ENCODE results near the gene PRND.
"Not testable (repeated sequence)": the region's sequence is repeated elsewhere in the genome, so short reads cannot be mapped to it uniquely, and the experiment has no call there.

Gene PRND

GRCh38 chr20:4769328-4769727, 47.6 kb downstream of the PRND start:
- Histone ChIP-seq H3K27ac (ENCODE audit: low read depth, low read length) (no peak overlapping the region), H3K4me1 (ENCODE audit: insufficient read depth, low read length) (no peaks in the 10 kb centered on the region), H3K9ac (ENCODE audit: low read depth, low read length) (no peak overlapping the region), H3K27me3 (ENCODE audit: insufficient read depth, low read length) (no peaks in the 10 kb centered on the region), H3K9me3 (ENCODE audit: insufficient read depth, low read depth, low read length) (peaks cover 16% of the 10 kb centered on the region), H3K4me3 (ENCODE audit: low read length) (no peak overlapping the region), H3K36me3 (ENCODE audit: insufficient read depth, low read length) (no peaks in the 10 kb centered on the region)
- WGBS = 88% methylated on average over 2 of the region's 2 CpGs

GRCh38 chr20:4770026-4770425, 48.3 kb downstream of the PRND start:
- Histone ChIP-seq H3K4me3 (ENCODE audit: low read length) (no peak overlapping the region), H3K4me1 (ENCODE audit: insufficient read depth, low read length) (no peaks in the 10 kb centered on the region), H3K27ac (ENCODE audit: low read depth, low read length) (no peak overlapping the region), H3K9me3 (ENCODE audit: insufficient read depth, low read depth, low read length) (peaks cover 16% of the 10 kb centered on the region), H3K9ac (ENCODE audit: low read depth, low read length) (no peak overlapping the region), H3K36me3 (ENCODE audit: insufficient read depth, low read length) (no peaks in the 10 kb centered on the region), H3K27me3 (ENCODE audit: insufficient read depth, low read length) (no peaks in the 10 kb centered on the region)
- 86% methylated on average over 1 of the region's 1 CpG for WGBS

- H3K36me3 ChIP-seq (ENCODE audit: insufficient read depth, low read length) = no peaks in the 10 kb centered on the region
- peaks cover 16% of the 10 kb centered on the region for H3K9me3 ChIP-seq (ENCODE audit: insufficient read depth, low read depth, low read length)
- H3K9ac ChIP-seq (ENCODE audit: low read depth, low read length) = no peak overlapping the region
- no peak overlapping the region for H3K27ac ChIP-seq (ENCODE audit: low read depth, low read length)
- H3K4me1 ChIP-seq (ENCODE audit: insufficient read depth, low read length) = no peaks in the 10 kb centered on the region
- H3K4me3 ChIP-seq (ENCODE audit: low read length) = no peak overlapping the region
- 88% methylated on average over 4 of the region's 5 CpGs for WGBS
- H3K27me3 ChIP-seq (ENCODE audit: insufficient read depth, low read length) = no peaks in the 10 kb centered on the region
Observed at GRCh38 chr20:4771004-4771403, 49.3 kb downstream of the PRND start.

- Histone ChIP-seq H3K9ac (ENCODE audit: low read depth, low read length) (no peak overlapping the region), H3K27me3 (ENCODE audit: insufficient read depth, low read length) (no peaks in the 10 kb centered on the region), H3K4me1 (ENCODE audit: insufficient read depth, low read length) (no peaks in the 10 kb centered on the region), H3K27ac (ENCODE audit: low read depth, low read length) (no peak overlapping the region), H3K36me3 (ENCODE audit: insufficient read depth, low read length) (no peaks in the 10 kb centered on the region), H3K9me3 (ENCODE audit: insufficient read depth, low read depth, low read length) (peaks cover 16% of the 10 kb centered on the region), H3K4me3 (ENCODE audit: low read length) (no peak overlapping the region)
- WGBS = 95% methylated on average over 3 of the region's 3 CpGs
Observed at GRCh38 chr20:4772132-4772531, 50.4 kb downstream of the PRND start.

- WGBS = 92% methylated on average over 5 of the region's 5 CpGs
- H3K27ac ChIP-seq (ENCODE audit: low read depth, low read length); H3K27me3 ChIP-seq (ENCODE audit: insufficient read depth, low read length); H3K36me3 ChIP-seq (ENCODE audit: insufficient read depth, low read length); H3K4me3 ChIP-seq (ENCODE audit: low read length); H3K4me1 ChIP-seq (ENCODE audit: insufficient read depth, low read length); H3K9ac ChIP-seq (ENCODE audit: low read depth, low read length): not testable (repeated sequence)
- H3K9me3 ChIP-seq (ENCODE audit: insufficient read depth, low read depth, low read length) = peaks cover 16% of the 10 kb centered on the region
Observed at GRCh38 chr20:4773014-4773413, 51.3 kb downstream of the PRND start.

GRCh38 chr20:4773736-4774135, 52.0 kb downstream of the PRND start:
- Histone ChIP-seq H3K4me1 (ENCODE audit: insufficient read depth, low read length) (no peaks in the 10 kb centered on the region), H3K9ac (ENCODE audit: low read depth, low read length) (no peak overlapping the region), H3K27me3 (ENCODE audit: insufficient read depth, low read length) (no peaks in the 10 kb centered on the region), H3K36me3 (ENCODE audit: insufficient read depth, low read length) (no peaks in the 10 kb centered on the region), H3K9me3 (ENCODE audit: insufficient read depth, low read depth, low read length) (peaks cover 16% of the 10 kb centered on the region), H3K4me3 (ENCODE audit: low read length) (no peak overlapping the region), H3K27ac (ENCODE audit: low read depth, low read length) (no peak overlapping the region)
- WGBS = 88% methylated on average over 5 of the region's 5 CpGs

GRCh38 chr20:4774207-4774606, 52.5 kb downstream of the PRND start:
- Histone ChIP-seq H3K27ac (ENCODE audit: low read depth, low read length) (no peak overlapping the region), H3K9ac (ENCODE audit: low read depth, low read length) (no peak overlapping the region), H3K4me3 (ENCODE audit: low read length) (no peak overlapping the region), H3K27me3 (ENCODE audit: insufficient read depth, low read length) (no peaks in the 10 kb centered on the region), H3K36me3 (ENCODE audit: insufficient read depth, low read length) (no peaks in the 10 kb centered on the region), H3K9me3 (ENCODE audit: insufficient read depth, low read depth, low read length) (peaks cover 16% of the 10 kb centered on the region), H3K4me1 (ENCODE audit: insufficient read depth, low read length) (no peaks in the 10 kb centered on the region)
- WGBS = 98% methylated on average over 4 of the region's 4 CpGs

GRCh38 chr20:4775322-4776078, 53.8 kb downstream of the PRND start:
- Histone ChIP-seq H3K4me3 (ENCODE audit: low read length) (no peak overlapping the region), H3K27ac (ENCODE audit: low read depth, low read length) (no peak overlapping the region), H3K27me3 (ENCODE audit: insufficient read depth, low read length) (no peaks in the 10 kb centered on the region), H3K9ac (ENCODE audit: low read depth, low read length) (no peak overlapping the region), H3K36me3 (ENCODE audit: insufficient read depth, low read length) (no peaks in the 10 kb centered on the region), H3K4me1 (ENCODE audit: insufficient read depth, low read length) (no peaks in the 10 kb centered on the region), H3K9me3 (ENCODE audit: insufficient read depth, low read depth, low read length) (peaks cover 16% of the 10 kb centered on the region)
- WGBS = 95% methylated on average over 20 of the region's 21 CpGs

GRCh38 chr20:4776079-4776630, 54.4 kb downstream of the PRND start:
- no peaks in the 10 kb centered on the region for H3K27me3 ChIP-seq (ENCODE audit: insufficient read depth, low read length)
- no peak overlapping the region for H3K4me3 ChIP-seq (ENCODE audit: low read length)
- H3K36me3 ChIP-seq (ENCODE audit: insufficient read depth, low read length) = no peaks in the 10 kb centered on the region
- H3K4me1 ChIP-seq (ENCODE audit: insufficient read depth, low read length) = no peaks in the 10 kb centered on the region
- no peak overlapping the region for H3K9ac ChIP-seq (ENCODE audit: low read depth, low read length)
- H3K9me3 ChIP-seq (ENCODE audit: insufficient read depth, low read depth, low read length) = peaks cover 15% of the 10 kb centered on the region
- no peak overlapping the region for H3K27ac ChIP-seq (ENCODE audit: low read depth, low read length)
- 85% methylated on average over 14 of the region's 14 CpGs for WGBS

Measured in HUES64 (cell line).